ENCODE results near the gene KCTD1.

DNA sequence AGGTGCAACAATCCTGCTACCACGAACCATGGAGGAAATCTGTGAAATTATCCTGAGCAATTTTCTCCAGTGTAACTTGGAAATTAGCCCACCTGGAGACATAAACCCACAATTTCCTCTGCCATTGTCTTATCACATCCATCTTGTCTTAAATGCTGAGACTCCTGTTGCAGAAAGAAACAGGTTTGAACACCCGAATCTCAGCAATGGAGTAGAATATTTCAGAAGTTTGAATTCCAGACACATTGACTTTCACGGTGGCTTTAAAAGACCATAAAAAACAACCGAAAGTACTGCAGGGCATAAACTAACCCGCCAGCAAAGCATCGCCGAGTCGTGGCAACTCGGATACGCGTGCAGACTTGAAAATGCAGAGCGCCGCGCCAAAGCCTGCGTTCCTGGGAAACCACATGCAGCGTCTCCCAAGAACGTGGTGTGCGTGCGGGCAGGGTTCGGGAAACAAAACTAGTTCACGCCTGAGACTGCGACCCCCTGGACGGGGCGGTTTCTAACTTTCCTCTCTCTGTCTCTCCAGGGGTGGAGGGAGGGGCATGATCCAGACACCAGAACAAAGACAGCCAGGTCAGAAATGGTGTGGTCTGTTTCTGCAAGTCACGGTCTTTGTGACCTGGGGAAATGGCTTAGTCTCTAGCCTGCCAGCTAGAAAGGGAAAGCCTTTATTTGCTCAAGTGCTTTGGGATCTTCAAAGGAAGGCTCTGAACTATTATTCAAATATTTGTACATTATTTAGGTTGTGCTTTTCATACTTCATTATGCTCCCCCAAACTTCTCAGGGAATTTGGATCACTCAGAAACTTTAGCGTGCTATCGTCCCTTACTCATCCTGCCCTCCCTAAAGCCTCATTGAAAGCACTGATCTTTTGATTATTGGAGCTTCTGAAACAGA lies 26.9 kb upstream of the KCTD1 start:
- TF ChIP-seq, protein P1, sequence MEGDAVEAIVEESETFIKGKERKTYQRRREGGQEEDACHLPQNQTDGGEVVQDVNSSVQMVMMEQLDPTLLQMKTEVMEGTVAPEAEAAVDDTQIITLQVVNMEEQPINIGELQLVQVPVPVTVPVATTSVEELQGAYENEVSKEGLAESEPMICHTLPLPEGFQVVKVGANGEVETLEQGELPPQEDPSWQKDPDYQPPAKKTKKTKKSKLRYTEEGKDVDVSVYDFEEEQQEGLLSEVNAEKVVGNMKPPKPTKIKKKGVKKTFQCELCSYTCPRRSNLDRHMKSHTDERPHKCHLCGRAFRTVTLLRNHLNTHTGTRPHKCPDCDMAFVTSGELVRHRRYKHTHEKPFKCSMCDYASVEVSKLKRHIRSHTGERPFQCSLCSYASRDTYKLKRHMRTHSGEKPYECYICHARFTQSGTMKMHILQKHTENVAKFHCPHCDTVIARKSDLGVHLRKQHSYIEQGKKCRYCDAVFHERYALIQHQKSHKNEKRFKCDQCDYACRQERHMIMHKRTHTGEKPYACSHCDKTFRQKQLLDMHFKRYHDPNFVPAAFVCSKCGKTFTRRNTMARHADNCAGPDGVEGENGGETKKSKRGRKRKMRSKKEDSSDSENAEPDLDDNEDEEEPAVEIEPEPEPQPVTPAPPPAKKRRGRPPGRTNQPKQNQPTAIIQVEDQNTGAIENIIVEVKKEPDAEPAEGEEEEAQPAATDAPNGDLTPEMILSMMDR (IDR thresholded peaks at IDR 0.05; ENCODE audit: low read depth, low read length), result no peak
- TF ChIP-seq EZH2phosphoT487 (IDR thresholded peaks at IDR 0.05; ENCODE audit: low read depth), result no peak
